Activated T-cell treated with anti-CD3 and anti-CD28 coated beads, Interleukin-2, amount 50 U/mL, for 72 hours (primary cell): ENCODE measurements around the gene FMN2. TPM values are rescaled to one million over a fixed set of nuclear protein-coding genes. Genes with fewer than 3 reads are reported as not detected.

Source experiments
- ATAC-seq, 2 donors: fragments of 150-1000 bp; cut with Tn5 transposase; replicated peaks in 1 of 2; 2 replicates each; pipeline ENCODE4 v1.10.0; 2021; ENCODE audit warnings: moderate library complexity in 2 of 2, mild to moderate bottlenecking in 1 of 2
- DNase-seq, 2 donors: peaks; one replicate each; pipeline ENCODE4 v3.0.0; 2021 to 2022; ENCODE audit warnings: mixed read lengths in 1 of 2
- H3K27ac Mint-ChIP-seq: one replicate; pipeline ENCODE4 v1.8.0; 2022; ENCODE audit warnings: mild to moderate bottlenecking, moderate library complexity, mixed read lengths
- H3K27me3 Mint-ChIP-seq: one replicate; pipeline ENCODE4 v1.8.0; 2022; ENCODE audit warnings: low read depth, mixed read lengths
- H3K36me3 Mint-ChIP-seq, 2 donors: one replicate each; pipeline ENCODE4 v1.8.0; 2022; ENCODE audit warnings: mixed read lengths in 2 of 2, mild to moderate bottlenecking in 1 of 2; ENCODE audit not compliant: insufficient read depth in 2 of 2
- H3K4me1 Mint-ChIP-seq: one replicate; pipeline ENCODE4 v1.8.0; 2022; ENCODE audit warnings: low read depth, mixed read lengths
- H3K4me3 Mint-ChIP-seq, 2 donors: one replicate each; pipeline ENCODE4 v1.8.0; 2022; ENCODE audit warnings: mild to moderate bottlenecking in 2 of 2, mixed read lengths in 2 of 2, moderate library complexity in 2 of 2
- H3K9me3 Mint-ChIP-seq, 2 donors: one replicate each; pipeline ENCODE4 v1.8.0; 2022; ENCODE audit warnings: mixed read lengths in 2 of 2
- total RNA-seq, 2 donors: library from RNA; stranded (reverse); gene quantifications; one replicate each; pipeline ENCODE4 v1.2.3, GENCODE V29; 2022

Gene FMN2
- total RNA-seq, 2 donors from 2014 or later, result not detected

DNA sequence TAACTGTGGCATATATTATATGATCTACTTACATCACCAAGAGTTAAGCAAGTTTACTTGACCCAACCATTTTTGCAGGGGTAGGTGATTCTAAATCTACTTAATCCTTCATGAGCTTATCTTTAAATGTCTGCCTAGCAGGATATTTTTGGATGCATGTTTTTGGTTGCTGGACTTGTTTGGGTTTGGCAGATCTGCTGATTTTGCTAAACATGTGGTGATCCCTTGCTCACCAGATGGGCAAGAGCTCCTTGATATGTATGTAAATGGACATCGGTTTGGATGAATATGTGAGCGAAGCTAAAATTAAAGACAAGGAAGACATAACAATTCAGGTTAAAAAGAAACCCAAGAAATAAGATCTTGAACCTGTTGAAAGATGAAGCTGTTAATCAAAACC, 36.7 kb downstream of the FMN2 start:
- no peak overlapping the region for H3K4me3 Mint-ChIP-seq
- no peaks in the 10 kb centered on the region for H3K36me3 Mint-ChIP-seq
- H3K4me1 Mint-ChIP-seq, result no peaks in the 10 kb centered on the region
- H3K27ac Mint-ChIP-seq, result no peak overlapping the region
- ATAC-seq (no peak), DNase-seq (no peak)
- H3K9me3 Mint-ChIP-seq, result peaks cover 4 to 5% of the 10 kb centered on the region in 2 donors
- no peaks in the 10 kb centered on the region for H3K27me3 Mint-ChIP-seq

DNA sequence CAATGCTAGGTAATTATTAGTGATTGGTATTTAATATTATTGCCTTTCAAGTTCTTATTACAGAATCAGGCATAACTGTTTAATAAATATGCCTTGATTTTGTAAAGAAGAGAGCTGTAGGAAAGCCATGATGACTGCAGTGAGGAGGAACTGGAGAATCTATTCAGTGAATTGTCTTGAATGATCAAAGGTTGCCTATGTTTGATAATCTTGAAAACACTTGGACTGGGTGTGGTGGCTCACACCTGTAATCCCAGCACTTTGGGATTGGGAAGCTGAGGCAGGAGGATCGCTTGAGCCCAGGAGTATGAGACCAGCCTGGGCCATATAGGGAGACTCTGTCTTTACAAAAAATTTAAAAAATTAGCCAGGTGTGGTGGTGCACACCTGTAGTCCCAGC, 42.4 kb downstream of the FMN2 start:
- H3K27me3 Mint-ChIP-seq, result no peaks in the 10 kb centered on the region
- H3K27ac Mint-ChIP-seq, result no peak overlapping the region
- H3K4me3 Mint-ChIP-seq, result no peak overlapping the region
- no peaks in the 10 kb centered on the region for H3K36me3 Mint-ChIP-seq
- DNase-seq (no peak), ATAC-seq (no peak)
- H3K4me1 Mint-ChIP-seq, result no peaks in the 10 kb centered on the region
- peaks cover 2% of the 10 kb centered on the region in 2 donors for H3K9me3 Mint-ChIP-seq

DNA sequence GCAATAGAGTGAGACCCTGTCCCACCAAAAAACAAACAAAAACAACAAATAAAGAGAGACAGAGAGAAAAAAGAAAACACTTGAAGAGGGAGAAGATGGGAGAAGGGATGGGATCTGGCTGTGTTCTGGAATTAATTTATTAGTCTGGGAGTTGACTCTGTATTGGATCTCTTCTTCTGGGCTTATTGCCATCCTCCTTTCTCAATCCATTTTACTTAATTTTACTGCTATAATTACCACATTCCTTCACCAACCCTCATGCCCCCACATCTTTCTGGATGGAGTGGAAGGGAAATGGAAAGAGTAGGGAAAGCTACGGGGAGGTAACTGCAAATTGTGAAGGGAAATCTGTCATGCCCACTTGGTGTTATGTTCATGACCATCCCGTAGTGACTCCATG, 42.9 kb downstream of the FMN2 start:
- DNase-seq (no peak), ATAC-seq (no peak)
- H3K36me3 Mint-ChIP-seq, result no peaks in the 10 kb centered on the region
- no peaks in the 10 kb centered on the region for H3K4me1 Mint-ChIP-seq
- peaks cover 2% of the 10 kb centered on the region in 2 donors for H3K9me3 Mint-ChIP-seq
- no peak overlapping the region for H3K4me3 Mint-ChIP-seq
- no peaks in the 10 kb centered on the region for H3K27me3 Mint-ChIP-seq
- H3K27ac Mint-ChIP-seq, result no peak overlapping the region

DNA sequence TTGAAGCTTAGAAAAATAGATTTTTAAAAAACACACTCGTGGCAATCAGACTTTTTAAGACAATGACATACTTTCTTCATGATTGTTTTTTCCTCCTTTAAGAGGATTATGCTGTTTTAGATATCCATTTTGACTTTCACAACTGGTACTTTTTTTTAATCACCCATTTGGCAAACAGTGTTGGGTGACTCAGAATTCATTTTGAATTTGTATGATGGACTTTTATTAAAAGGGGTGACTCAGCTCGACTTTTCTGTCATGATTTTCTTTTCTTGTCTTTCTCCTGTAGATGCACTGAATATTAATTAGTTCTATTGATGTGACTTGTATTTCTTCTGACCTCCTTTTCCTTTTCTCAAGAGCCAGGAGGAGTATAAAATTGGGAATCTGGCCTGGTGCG, 44.7 kb downstream of the FMN2 start:
- peaks cover 0 to 2% of the 10 kb centered on the region in 2 donors for H3K9me3 Mint-ChIP-seq
- H3K4me3 Mint-ChIP-seq, result no peak overlapping the region
- H3K36me3 Mint-ChIP-seq, result no peaks in the 10 kb centered on the region
- H3K27me3 Mint-ChIP-seq, result no peaks in the 10 kb centered on the region
- ATAC-seq (no peak), DNase-seq (no peak)
- no peaks in the 10 kb centered on the region for H3K4me1 Mint-ChIP-seq
- no peak overlapping the region for H3K27ac Mint-ChIP-seq

DNA sequence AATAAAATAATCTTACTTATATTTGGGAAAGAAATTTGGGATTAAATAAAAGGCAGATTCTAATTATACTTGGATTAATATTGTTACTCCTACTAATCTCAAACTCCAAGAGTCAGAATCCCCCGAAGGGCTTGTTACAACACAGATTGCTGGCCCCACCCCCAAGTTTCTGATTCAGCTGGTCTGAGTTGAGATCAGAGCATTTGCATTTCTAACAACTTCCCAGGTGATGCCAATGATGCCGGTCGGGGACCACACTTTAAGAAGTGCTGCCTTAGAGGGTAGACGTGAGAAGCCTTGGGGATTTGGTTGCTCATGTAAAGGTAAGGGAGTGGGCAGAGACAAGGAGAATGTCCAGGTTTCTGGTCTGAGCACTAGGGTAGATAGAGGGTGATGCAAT, 47.2 kb downstream of the FMN2 start:
- ATAC-seq, result no peak
- no peaks in the 10 kb centered on the region for H3K4me1 Mint-ChIP-seq
- no peak overlapping the region for H3K27ac Mint-ChIP-seq

DNA sequence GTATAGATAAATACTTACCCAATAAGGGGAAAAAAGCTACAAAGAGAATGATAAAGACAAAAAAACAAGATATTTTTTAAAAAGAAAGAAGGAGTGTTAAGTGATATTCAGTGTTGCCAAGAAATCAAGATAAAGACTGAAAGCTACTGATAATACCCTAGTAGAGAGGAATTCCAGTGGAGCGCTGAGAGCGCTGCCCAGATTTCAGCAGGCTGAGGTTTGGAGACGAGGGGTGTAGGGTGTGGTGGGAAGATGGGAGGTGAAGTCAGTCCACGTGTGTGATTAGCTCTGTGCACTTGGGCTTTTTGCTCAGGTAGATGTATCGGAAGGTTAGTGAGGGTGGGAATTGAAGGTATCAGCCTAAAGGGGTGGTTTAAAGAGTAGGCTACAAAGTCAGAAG, 47.8 kb downstream of the FMN2 start:
- no peak for ATAC-seq
- H3K4me1 Mint-ChIP-seq, result no peaks in the 10 kb centered on the region
- peaks cover 0 to 2% of the 10 kb centered on the region in 2 donors for H3K9me3 Mint-ChIP-seq
- no peak overlapping the region for H3K27ac Mint-ChIP-seq
- no peaks in the 10 kb centered on the region for H3K36me3 Mint-ChIP-seq
- DNase-seq, result no peak
- no peak overlapping the region for H3K4me3 Mint-ChIP-seq
- H3K27me3 Mint-ChIP-seq, result no peaks in the 10 kb centered on the region

More for the DNA sequence above, 47.2 kb downstream of the FMN2 start:
- no peak for DNase-seq
- peaks cover 0 to 2% of the 10 kb centered on the region in 2 donors for H3K9me3 Mint-ChIP-seq
- no peaks in the 10 kb centered on the region for H3K27me3 Mint-ChIP-seq
- H3K4me3 Mint-ChIP-seq, result no peak overlapping the region
- H3K36me3 Mint-ChIP-seq, result no peaks in the 10 kb centered on the region

DNA sequence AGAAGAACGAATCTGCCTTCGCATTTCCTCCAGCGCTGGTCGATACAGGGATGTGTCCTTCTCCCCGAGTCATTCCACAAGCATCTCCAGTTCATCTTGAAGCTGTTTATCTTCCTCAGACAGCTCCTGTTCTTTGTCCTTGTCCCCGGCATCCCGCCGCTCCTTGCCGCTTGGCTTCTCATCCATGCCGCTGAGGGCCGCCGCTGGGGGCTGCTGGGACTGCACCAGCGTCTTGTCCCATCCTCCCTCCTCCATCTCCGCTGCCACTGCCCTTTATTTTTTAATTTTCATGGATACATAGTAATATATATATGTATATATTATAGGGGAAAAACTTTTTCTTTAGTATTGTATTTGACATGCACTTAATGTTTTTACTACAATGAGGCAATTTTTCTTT, 53.4 kb downstream of the FMN2 start:
- no peaks in the 10 kb centered on the region for H3K27me3 Mint-ChIP-seq
- no peaks in the 10 kb centered on the region for H3K4me1 Mint-ChIP-seq
- H3K9me3 Mint-ChIP-seq, result peaks cover 0 to 2% of the 10 kb centered on the region in 2 donors
- no peak overlapping the region for H3K4me3 Mint-ChIP-seq
- ATAC-seq, result no peak
- no peak overlapping the region for H3K27ac Mint-ChIP-seq
- DNase-seq, result no peak
- H3K36me3 Mint-ChIP-seq, result no peaks in the 10 kb centered on the region

DNA sequence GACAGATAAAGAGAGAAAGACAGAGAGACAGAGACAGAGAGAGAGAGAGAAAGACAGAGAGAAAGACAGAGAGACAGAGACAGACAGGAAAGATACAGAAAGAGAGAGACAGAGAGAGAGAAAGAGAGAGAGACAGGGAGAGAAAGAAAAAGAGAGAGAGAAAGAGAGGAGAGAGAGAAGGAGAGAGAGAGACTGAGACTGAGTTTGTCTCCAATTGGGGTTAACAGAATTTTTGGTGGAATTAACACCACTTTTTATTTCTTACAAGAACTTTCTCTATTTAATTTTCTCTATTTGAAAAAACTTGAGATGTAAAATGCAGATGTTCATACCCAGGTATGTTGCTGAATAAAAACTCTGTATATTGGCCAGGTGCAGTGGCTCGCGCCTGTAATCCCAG, 56.6 kb downstream of the FMN2 start:
- no peak for DNase-seq
- H3K4me1 Mint-ChIP-seq, result no peaks in the 10 kb centered on the region
- no peaks in the 10 kb centered on the region for H3K9me3 Mint-ChIP-seq
- no peak for ATAC-seq
- H3K27ac Mint-ChIP-seq, result no peak overlapping the region
- H3K36me3 Mint-ChIP-seq, result no peaks in the 10 kb centered on the region
- H3K27me3 Mint-ChIP-seq, result no peaks in the 10 kb centered on the region
- no peak overlapping the region for H3K4me3 Mint-ChIP-seq

DNA sequence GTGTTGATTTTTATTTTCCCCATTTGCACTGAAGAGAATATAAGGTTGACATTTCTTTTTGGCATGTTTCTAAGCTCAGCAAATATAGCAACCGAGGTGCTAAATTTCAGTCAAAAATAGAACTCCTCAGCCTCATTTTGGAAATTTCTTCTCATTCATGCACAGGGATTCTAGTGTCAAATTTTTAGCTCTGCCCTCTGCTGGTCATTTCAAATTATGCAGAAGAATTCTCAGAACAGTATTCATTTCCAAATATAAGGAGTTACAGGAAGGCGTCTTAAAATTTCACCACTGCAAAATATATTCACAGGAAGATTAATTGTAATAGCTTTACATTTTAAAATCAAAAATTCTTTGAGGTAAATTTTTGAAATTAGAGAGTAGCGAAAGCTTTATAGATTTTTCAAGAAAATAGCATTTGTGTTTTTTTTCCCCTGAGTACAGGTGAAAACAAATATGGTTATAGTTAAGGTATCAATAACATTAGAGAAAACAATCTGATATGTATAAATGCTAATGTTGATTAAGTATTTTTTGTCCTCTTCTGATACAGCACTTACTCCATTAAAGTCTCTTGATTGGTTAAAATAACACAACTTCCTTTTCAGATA, 57.9 kb downstream of the FMN2 start:
- ATAC-seq (no peak), DNase-seq (no peak)
- Mint-ChIP-seq H3K4me3 (no peak overlapping the region), H3K27ac (no peak overlapping the region), H3K9me3 (no peaks in the 10 kb centered on the region), H3K27me3 (no peaks in the 10 kb centered on the region), H3K4me1 (no peaks in the 10 kb centered on the region), H3K36me3 (no peaks in the 10 kb centered on the region)

DNA sequence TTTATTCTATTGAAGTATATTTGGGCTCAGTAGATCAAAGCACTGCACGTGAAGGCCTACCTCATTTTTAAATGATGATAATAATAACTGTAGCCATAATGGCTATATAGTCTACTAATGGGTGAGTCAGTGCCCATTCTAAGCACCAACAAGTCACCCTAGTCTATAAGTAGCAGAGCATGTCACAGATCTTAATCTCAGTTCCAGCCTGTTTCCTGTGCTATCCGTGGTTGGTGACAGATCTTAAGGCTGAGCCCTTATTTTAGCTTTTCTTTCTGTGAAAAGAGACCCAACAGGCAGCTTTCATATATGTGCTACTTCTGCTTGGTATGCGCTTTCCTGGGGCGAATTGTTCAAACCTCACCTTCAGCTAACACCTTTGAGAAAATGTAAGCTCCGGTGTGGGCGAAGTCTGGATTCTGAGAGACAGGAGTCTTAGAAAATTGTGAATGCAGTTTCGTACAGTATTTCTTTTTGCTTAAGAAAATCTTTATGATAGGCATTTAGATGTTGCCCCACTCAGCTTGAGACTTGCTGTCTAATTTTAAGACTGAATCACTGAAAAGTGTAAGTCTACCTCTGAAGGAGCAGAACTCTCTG, 59.6 kb downstream of the FMN2 start:
- Mint-ChIP-seq H3K36me3 (no peaks in the 10 kb centered on the region), H3K9me3 (no peaks in the 10 kb centered on the region), H3K27me3 (no peaks in the 10 kb centered on the region), H3K4me1 (no peaks in the 10 kb centered on the region), H3K4me3 (no peak overlapping the region), H3K27ac (no peak overlapping the region)
- ATAC-seq (peak in 1 of 2 donors; percentile 36), DNase-seq (no peak)

DNA sequence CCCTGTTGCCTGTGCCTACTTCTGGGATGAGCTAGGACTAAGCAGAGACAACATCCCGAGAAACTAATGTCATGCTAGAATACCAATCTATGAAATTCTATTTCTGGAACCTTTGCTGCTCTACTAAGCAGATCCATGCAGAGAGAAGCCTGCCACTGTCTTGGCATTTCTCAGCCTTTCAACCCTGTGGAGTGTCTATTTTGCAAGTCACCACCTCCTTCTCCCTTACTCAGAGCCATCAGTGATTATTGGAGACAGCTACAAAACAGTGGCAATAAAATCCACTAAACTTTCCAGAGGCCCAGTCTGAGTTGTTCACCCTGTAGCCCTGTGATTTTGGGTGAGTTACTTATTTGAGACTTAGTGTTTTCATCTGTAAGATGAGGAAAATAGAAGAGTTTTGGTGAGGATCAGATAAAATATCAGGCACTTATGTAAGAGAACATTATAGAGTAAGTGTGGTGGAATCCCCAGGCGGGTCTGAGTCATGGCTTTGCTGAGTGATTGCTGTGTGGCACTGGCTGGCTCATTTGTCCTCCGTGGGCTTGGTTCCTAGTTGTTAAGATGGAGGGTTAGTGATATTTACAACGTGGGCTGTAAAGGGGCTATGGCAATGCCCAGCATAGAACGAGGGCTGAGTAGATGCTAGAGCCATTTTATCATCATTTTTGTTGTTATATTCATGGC, 61.1 kb downstream of the FMN2 start:
- Mint-ChIP-seq H3K4me1 (no peaks in the 10 kb centered on the region), H3K4me3 (no peak overlapping the region), H3K9me3 (no peaks in the 10 kb centered on the region), H3K27me3 (no peaks in the 10 kb centered on the region), H3K27ac (no peak overlapping the region), H3K36me3 (no peaks in the 10 kb centered on the region)
- DNase-seq (no peak), ATAC-seq (no peak)

DNA sequence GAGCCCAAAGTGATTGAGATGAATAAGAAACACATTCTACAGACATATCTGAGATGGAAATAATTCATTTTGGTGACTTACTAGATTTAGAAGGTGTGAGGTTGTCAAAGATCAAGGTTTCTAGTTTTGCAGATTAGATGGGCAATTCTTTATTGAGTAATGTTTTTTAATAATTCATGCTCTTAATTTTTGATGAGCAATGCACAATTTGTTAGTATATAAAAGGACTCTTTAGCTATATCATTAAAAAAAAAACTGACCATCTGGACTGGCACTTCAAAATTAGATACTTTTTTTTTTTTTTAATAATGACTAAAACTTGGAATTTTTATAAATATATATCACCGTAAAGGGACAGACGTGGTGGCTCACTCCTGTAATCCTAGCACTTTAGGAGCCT, 63.9 kb downstream of the FMN2 start:
- Mint-ChIP-seq H3K9me3 (peaks cover 0 to 4% of the 10 kb centered on the region in 2 donors), H3K4me3 (no peak overlapping the region), H3K4me1 (no peaks in the 10 kb centered on the region), H3K27ac (no peak overlapping the region), H3K36me3 (no peaks in the 10 kb centered on the region), H3K27me3 (no peaks in the 10 kb centered on the region)
- DNase-seq (no peak), ATAC-seq (no peak)

DNA sequence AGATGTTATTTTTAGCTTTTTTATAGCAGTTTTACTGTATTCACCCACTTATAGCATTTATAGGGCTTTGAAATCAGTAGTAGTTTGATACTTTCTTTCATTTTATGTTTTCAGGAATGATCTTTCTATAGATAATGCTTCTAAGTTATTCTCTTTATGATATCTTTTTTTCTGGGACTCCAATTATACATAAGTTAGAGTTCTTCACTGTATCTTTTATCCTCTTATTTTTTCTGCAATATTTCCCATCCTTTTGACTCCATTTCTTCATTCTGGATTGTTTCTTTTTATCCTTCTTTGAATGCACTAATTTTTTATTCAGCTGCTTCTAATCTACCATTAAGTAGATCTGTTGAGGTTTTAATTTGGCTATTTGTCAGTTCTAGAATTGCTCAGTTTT, 73.1 kb downstream of the FMN2 start:
- H3K4me1 Mint-ChIP-seq, result no peaks in the 10 kb centered on the region

DNA sequence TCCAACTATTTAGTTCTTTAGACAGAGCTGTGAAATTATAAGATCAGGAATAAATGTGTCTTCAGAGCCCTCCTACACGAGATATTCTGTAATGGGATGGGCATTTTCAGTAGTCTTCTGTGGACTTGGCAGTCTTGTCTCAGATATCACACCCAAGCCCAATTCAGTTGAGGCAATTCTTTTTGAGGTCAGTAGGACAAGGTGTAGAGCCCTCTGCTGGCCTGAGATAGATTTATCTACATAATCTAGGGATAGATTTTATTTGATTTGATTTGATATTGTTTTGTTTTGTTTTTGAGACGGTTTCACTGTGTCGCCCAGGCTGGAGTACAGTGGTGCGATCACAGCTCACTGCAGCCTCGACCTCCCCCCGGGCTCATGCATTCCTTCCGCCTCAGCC, 77.5 kb downstream of the FMN2 start:
- Mint-ChIP-seq H3K9me3 (peaks cover 0 to 2% of the 10 kb centered on the region in 2 donors), H3K27me3 (no peaks in the 10 kb centered on the region), H3K4me3 (no peak overlapping the region), H3K4me1 (no peaks in the 10 kb centered on the region), H3K36me3 (no peaks in the 10 kb centered on the region), H3K27ac (no peak overlapping the region)
- ATAC-seq, result no peak
- DNase-seq, result no peak

More for the DNA sequence above, 73.1 kb downstream of the FMN2 start:
- Mint-ChIP-seq H3K9me3 (peaks cover 0 to 4% of the 10 kb centered on the region in 2 donors), H3K27me3 (no peaks in the 10 kb centered on the region), H3K36me3 (no peaks in the 10 kb centered on the region), H3K4me3 (no peak overlapping the region), H3K27ac (no peak overlapping the region)
- no peak for ATAC-seq
- no peak for DNase-seq
